ENCODE measurements around the gene MGAT4A.
"Not testable (repeated sequence)": the region's sequence is repeated elsewhere in the genome, so short reads cannot be mapped to it uniquely, and the experiment has no call there.

The MGAT4A gene

DNA sequence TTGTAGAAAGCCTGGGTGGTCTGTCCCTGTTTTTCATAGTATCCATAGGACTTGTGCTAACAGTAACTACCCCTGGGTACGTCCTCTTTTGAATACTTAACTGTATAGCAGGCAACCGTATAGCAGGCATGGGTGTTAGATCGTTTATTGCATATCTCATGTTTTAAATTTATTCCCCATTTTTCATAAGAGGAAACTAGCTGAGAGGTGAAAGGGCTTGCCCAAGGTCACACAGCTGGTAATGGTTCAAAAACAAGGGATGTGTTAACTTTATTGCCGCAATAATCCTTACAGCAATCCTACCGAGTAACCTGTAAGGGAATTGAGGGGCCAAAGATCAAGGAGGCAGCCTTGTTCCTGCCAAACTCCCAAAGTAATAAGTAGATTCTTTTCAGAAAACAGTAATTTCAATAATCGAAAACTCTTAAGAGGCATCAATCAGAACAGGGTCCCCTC is 990 bp upstream of the MGAT4A start:
- no peak for TF ChIP-seq ARNTL (CRISPR knock-in tag; IDR thresholded peaks at IDR 0.05; ENCODE audit: borderline replicate concordance, low read depth)
- TF ChIP-seq, protein P1, sequence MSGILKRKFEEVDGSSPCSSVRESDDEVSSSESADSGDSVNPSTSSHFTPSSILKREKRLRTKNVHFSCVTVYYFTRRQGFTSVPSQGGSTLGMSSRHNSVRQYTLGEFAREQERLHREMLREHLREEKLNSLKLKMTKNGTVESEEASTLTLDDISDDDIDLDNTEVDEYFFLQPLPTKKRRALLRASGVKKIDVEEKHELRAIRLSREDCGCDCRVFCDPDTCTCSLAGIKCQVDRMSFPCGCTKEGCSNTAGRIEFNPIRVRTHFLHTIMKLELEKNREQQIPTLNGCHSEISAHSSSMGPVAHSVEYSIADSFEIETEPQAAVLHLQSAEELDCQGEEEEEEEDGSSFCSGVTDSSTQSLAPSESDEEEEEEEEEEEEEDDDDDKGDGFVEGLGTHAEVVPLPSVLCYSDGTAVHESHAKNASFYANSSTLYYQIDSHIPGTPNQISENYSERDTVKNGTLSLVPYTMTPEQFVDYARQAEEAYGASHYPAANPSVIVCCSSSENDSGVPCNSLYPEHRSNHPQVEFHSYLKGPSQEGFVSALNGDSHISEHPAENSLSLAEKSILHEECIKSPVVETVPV (CRISPR knock-in tag; IDR thresholded peaks at IDR 0.05): no peak
- no peak for TF ChIP-seq SNAI2 (CRISPR knock-in tag; IDR thresholded peaks at IDR 0.05)
- no peak for TF ChIP-seq TOX (CRISPR knock-in tag; IDR thresholded peaks at IDR 0.05; ENCODE audit: borderline replicate concordance)
- TF ChIP-seq CSDC2 (CRISPR knock-in tag; IDR thresholded peaks at IDR 0.05): no peak
- TF ChIP-seq, protein P2, sequence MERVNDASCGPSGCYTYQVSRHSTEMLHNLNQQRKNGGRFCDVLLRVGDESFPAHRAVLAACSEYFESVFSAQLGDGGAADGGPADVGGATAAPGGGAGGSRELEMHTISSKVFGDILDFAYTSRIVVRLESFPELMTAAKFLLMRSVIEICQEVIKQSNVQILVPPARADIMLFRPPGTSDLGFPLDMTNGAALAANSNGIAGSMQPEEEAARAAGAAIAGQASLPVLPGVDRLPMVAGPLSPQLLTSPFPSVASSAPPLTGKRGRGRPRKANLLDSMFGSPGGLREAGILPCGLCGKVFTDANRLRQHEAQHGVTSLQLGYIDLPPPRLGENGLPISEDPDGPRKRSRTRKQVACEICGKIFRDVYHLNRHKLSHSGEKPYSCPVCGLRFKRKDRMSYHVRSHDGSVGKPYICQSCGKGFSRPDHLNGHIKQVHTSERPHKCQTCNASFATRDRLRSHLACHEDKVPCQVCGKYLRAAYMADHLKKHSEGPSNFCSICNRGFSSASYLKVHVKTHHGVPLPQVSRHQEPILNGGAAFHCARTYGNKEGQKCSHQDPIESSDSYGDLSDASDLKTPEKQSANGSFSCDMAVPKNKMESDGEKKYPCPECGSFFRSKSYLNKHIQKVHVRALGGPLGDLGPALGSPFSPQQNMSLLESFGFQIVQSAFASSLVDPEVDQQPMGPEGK (CRISPR knock-in tag; IDR thresholded peaks at IDR 0.05; ENCODE audit: borderline replicate concordance): no peak
- TF ChIP-seq, protein P3, sequence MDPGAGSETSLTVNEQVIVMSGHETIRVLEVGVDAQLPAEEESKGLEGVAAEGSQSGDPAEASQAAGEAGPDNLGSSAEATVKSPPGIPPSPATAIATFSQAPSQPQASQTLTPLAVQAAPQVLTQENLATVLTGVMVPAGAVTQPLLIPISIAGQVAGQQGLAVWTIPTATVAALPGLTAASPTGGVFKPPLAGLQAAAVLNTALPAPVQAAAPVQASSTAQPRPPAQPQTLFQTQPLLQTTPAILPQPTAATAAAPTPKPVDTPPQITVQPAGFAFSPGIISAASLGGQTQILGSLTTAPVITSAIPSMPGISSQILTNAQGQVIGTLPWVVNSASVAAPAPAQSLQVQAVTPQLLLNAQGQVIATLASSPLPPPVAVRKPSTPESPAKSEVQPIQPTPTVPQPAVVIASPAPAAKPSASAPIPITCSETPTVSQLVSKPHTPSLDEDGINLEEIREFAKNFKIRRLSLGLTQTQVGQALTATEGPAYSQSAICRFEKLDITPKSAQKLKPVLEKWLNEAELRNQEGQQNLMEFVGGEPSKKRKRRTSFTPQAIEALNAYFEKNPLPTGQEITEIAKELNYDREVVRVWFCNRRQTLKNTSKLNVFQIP (CRISPR knock-in tag; IDR thresholded peaks at IDR 0.05; ENCODE audit: borderline replicate concordance, low read depth): no peak
- no peak for TF ChIP-seq RARB (CRISPR knock-in tag; IDR thresholded peaks at IDR 0.05)
- no peak for TF ChIP-seq ZNF70 (CRISPR knock-in tag; IDR thresholded peaks at IDR 0.05)
- TF ChIP-seq ZNF8 (CRISPR knock-in tag; IDR thresholded peaks at IDR 0.05): no peak
- no peak for TF ChIP-seq ZC3H10 (CRISPR knock-in tag; IDR thresholded peaks at IDR 0.05)
- no peak for ATAC-seq

DNA sequence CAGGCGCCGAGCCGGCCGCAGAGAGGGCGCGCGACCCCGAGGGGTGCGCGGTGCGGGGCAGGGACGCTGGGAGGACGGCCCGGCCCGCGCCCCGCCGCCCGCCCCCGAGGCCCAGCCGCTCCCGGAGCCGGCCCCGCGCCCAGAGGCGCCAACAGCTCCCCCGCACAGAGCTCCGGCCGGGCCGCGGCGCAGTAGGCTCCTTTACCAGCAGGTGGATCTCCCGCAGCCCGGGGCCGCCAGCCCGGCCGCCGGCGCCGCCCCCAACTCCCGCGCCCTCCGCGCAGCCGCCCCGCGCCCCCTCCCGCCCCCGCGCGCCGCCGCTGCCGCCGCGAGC is 258 bp downstream of the MGAT4A start:
- no peak for TF ChIP-seq OSR1 (CRISPR knock-in tag; IDR thresholded peaks at IDR 0.05)
- ATAC-seq: peak; percentile 73

DNA sequence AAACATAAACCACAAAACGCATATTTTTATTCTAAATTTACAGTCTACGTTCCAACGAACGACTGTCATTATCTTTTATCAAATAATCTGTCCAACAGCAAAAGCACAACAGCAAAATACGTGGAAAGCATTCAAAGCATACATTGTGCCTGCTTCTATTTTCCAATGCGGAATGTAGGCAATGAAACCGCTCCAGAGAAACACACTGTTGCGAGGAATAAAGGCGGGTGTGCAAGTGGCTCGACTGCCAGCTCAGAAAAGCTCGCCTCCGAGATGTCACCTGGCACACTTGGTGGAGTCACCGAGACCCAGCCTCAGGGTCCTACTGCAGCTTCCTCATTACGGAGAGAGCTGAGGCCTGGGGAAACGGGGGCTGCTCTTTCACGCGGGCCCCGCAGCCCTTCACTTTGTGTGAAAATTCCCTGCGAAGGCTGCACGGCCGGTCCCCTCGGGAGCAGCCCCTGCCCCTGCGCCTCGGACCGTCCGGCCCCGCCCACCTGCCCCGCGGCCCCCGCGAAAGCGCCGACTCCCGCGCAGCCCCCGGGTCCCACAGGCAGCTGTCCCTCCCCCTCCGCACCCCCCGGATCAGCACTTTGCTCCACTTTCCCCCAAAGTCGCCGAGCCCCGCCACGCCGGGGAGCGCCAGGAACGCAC is 752 bp downstream of the MGAT4A start:
- ATAC-seq: peak; percentile 24; the same call in 1 of the 3 replicates
- no peak for TF ChIP-seq RARB (CRISPR knock-in tag; IDR thresholded peaks at IDR 0.05)
- TF ChIP-seq OSR1 (CRISPR knock-in tag; IDR thresholded peaks at IDR 0.05): no peak
- TF ChIP-seq TCF4 (CRISPR knock-in tag; IDR thresholded peaks at IDR 0.05; ENCODE audit: borderline replicate concordance): no peak

DNA sequence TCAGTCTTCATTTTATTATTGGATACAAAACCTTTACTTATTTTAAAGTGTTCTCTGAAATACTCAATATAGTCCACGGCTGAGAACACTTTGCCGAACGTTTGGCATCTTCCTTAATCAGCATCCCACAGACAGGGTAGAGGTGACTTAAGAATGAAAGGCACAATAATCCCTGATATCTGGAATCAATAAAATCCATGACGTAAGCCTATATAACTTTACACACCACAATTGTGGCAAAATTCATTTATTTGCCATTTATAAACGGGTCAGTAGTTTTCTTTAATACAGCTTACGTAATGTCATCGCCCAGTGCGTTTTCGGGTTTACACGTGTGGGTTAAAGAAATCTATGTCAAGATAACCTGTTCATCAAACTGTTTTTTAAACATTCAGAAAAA is 1.3 kb downstream of the MGAT4A start:
- no peak for TF ChIP-seq CSDC2 (CRISPR knock-in tag; IDR thresholded peaks at IDR 0.05)
- no peak for TF ChIP-seq ZNF70 (CRISPR knock-in tag; IDR thresholded peaks at IDR 0.05)
- TF ChIP-seq, protein P4, sequence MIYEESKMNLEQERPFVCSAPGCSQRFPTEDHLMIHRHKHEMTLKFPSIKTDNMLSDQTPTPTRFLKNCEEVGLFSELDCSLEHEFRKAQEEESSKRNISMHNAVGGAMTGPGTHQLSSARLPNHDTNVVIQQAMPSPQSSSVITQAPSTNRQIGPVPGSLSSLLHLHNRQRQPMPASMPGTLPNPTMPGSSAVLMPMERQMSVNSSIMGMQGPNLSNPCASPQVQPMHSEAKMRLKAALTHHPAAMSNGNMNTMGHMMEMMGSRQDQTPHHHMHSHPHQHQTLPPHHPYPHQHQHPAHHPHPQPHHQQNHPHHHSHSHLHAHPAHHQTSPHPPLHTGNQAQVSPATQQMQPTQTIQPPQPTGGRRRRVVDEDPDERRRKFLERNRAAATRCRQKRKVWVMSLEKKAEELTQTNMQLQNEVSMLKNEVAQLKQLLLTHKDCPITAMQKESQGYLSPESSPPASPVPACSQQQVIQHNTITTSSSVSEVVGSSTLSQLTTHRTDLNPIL (CRISPR knock-in tag; IDR thresholded peaks at IDR 0.05; ENCODE audit: low read depth): no peak
- TF ChIP-seq ARNTL (CRISPR knock-in tag; IDR thresholded peaks at IDR 0.05; ENCODE audit: borderline replicate concordance, low read depth): no peak
- no peak for TF ChIP-seq BACH2 (CRISPR knock-in tag; IDR thresholded peaks at IDR 0.05; ENCODE audit: borderline replicate concordance)
- no peak for TF ChIP-seq TOX (CRISPR knock-in tag; IDR thresholded peaks at IDR 0.05; ENCODE audit: borderline replicate concordance)
- no peak for TF ChIP-seq ZFP3 (CRISPR knock-in tag; IDR thresholded peaks at IDR 0.05)
- no peak for TF ChIP-seq ZFP30 (CRISPR knock-in tag; IDR thresholded peaks at IDR 0.05)
- TF ChIP-seq, protein P5, sequence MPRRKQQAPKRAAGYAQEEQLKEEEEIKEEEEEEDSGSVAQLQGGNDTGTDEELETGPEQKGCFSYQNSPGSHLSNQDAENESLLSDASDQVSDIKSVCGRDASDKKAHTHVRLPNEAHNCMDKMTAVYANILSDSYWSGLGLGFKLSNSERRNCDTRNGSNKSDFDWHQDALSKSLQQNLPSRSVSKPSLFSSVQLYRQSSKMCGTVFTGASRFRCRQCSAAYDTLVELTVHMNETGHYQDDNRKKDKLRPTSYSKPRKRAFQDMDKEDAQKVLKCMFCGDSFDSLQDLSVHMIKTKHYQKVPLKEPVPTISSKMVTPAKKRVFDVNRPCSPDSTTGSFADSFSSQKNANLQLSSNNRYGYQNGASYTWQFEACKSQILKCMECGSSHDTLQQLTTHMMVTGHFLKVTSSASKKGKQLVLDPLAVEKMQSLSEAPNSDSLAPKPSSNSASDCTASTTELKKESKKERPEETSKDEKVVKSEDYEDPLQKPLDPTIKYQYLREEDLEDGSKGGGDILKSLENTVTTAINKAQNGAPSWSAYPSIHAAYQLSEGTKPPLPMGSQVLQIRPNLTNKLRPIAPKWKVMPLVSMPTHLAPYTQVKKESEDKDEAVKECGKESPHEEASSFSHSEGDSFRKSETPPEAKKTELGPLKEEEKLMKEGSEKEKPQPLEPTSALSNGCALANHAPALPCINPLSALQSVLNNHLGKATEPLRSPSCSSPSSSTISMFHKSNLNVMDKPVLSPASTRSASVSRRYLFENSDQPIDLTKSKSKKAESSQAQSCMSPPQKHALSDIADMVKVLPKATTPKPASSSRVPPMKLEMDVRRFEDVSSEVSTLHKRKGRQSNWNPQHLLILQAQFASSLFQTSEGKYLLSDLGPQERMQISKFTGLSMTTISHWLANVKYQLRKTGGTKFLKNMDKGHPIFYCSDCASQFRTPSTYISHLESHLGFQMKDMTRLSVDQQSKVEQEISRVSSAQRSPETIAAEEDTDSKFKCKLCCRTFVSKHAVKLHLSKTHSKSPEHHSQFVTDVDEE (CRISPR knock-in tag; IDR thresholded peaks at IDR 0.05): no peak
- TF ChIP-seq ISL1 (CRISPR knock-in tag; IDR thresholded peaks at IDR 0.05): no peak
- TF ChIP-seq, protein P2 (CRISPR knock-in tag; IDR thresholded peaks at IDR 0.05; ENCODE audit: borderline replicate concordance): no peak
- TF ChIP-seq, protein P1 (CRISPR knock-in tag; IDR thresholded peaks at IDR 0.05): no peak
- TF ChIP-seq ZC3H10 (CRISPR knock-in tag; IDR thresholded peaks at IDR 0.05): no peak

DNA sequence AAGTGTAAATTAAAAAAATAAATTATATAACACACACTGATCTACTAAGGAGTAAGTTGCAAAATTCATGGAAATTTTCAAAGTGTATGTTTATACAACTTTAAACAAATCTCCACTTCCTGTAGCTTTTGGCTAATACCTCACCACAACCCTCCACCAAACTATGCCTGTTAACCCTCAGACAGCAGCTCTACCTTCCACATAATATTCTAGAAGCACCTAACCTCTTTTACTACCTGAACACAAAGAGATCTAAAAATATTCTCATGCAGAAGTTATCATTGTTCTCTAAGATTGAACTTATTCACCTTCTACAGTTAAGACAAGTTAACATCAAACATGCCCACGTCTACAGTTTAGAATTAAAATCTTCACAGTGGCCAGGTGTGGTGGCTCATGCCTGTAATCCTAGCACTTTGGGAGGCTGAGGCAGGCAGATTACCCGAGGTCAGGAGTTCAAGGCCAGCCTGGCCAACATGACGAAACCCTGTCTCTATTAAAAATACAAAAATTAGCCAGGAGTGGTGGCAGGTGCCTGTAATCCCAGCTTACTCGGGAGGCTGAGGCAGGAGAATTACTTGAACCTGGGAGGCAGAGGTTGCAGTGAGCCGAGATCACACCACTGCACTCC is 2.7 kb downstream of the MGAT4A start:
- ATAC-seq: not testable (repeated sequence)

More for the DNA sequence above, 1.3 kb downstream of the MGAT4A start:
- ATAC-seq: no peak
